ENCODE measurements around the gene ZFYVE28. TPM values are rescaled to one million over a fixed set of nuclear protein-coding genes. Genes with fewer than 3 reads are reported as not detected.

Gene ZFYVE28
- total RNA-seq, 1 donor from 2014 or later = 0.44 TPM

DNA sequence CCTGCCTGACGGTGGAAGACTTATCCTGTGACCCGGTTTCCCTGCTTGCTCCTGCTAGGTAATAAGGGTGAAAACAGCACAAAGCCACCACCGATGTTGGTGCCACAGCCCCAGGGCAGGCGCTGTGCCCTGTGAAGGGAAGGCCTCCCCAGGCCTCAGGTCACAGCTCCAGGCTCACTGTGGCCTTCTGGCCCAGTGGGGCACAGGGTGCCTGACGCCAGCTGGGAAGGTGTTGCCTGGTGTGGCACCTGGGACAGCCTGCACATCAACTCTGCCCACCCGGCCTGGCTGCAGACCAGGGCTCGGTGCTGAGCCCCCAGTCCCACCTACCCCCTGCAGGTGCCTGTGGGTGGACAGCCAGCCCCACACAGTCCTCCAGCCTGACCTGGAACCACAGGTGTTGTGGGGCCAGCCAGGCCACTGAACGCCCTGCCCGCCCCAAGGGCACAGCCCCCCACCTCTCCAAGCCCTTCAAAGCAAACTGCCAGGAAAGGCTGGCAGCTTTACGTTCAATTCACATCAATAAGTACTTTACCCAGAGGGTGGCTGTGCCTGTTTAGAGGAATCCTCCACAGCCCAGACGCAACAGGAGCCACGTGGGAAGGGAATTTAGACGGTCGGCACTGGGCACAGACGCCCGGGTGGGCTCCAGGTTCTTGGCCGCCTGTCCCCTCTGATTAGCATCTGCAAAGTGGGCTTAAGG is 54.3 kb downstream of the ZFYVE28 start:
- Mint-ChIP-seq H3K36me3 (ENCODE audit: low read depth, unreplicated experiment) (no peaks in the 10 kb centered on the region), H3K4me3 (ENCODE audit: unreplicated experiment) (no peak overlapping the region), H3K4me1 (ENCODE audit: unreplicated experiment) (no peaks in the 10 kb centered on the region), H3K9me3 (ENCODE audit: unreplicated experiment) (no peaks in the 10 kb centered on the region), H3K27me3 (ENCODE audit: unreplicated experiment) (peaks cover 2% of the 10 kb centered on the region), H3K27ac (ENCODE audit: unreplicated experiment) (no peak overlapping the region)
- DNase-seq (ENCODE audit: low spot score) = no peak
- TF ChIP-seq, protein P1, sequence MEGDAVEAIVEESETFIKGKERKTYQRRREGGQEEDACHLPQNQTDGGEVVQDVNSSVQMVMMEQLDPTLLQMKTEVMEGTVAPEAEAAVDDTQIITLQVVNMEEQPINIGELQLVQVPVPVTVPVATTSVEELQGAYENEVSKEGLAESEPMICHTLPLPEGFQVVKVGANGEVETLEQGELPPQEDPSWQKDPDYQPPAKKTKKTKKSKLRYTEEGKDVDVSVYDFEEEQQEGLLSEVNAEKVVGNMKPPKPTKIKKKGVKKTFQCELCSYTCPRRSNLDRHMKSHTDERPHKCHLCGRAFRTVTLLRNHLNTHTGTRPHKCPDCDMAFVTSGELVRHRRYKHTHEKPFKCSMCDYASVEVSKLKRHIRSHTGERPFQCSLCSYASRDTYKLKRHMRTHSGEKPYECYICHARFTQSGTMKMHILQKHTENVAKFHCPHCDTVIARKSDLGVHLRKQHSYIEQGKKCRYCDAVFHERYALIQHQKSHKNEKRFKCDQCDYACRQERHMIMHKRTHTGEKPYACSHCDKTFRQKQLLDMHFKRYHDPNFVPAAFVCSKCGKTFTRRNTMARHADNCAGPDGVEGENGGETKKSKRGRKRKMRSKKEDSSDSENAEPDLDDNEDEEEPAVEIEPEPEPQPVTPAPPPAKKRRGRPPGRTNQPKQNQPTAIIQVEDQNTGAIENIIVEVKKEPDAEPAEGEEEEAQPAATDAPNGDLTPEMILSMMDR (IDR thresholded peaks at IDR 0.05; ENCODE audit: unreplicated experiment) = no peak

DNA sequence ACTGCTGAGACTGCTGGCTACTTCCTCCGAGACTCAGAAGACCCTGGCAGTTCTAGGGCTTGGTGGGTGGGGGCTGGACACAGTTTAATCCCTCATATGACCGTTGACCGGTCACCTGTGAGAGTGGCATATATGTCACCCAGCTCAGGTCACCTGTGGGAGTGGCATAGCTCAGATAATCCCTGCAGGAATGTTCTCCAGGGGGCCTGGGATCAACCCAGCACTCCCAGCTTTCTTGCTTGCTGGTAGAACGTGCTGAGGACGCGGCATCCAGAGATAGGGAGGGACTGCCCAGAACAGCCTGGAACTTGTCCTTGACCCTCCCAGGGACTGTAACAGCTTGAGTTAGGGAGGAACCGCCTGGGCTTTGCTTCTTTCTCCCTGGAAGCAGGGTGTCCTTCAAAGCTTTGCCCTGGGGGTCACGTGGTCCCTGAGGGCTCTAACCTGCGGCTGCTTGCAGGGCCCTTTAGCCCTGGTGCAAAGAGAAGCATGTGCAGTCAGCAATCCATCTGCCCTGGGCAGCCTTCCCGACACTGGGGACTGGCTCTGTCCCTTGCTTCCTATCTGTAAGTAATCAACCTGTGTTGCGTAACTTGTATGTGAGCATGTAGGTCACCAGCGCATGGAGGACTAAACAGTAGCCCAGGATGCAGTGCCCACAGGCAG is 55.3 kb downstream of the ZFYVE28 start:
- no peaks in the 10 kb centered on the region for H3K36me3 Mint-ChIP-seq (ENCODE audit: low read depth, unreplicated experiment)
- H3K27ac Mint-ChIP-seq (ENCODE audit: unreplicated experiment) = no peak overlapping the region
- no peaks in the 10 kb centered on the region for H3K9me3 Mint-ChIP-seq (ENCODE audit: unreplicated experiment)
- no peak overlapping the region for H3K4me3 Mint-ChIP-seq (ENCODE audit: unreplicated experiment)
- H3K4me1 Mint-ChIP-seq (ENCODE audit: unreplicated experiment) = no peaks in the 10 kb centered on the region
- peaks cover 2% of the 10 kb centered on the region for H3K27me3 Mint-ChIP-seq (ENCODE audit: unreplicated experiment)
- TF ChIP-seq, protein P1 (IDR thresholded peaks at IDR 0.05; ENCODE audit: unreplicated experiment) = no peak
- no peak for DNase-seq (ENCODE audit: low spot score)

DNA sequence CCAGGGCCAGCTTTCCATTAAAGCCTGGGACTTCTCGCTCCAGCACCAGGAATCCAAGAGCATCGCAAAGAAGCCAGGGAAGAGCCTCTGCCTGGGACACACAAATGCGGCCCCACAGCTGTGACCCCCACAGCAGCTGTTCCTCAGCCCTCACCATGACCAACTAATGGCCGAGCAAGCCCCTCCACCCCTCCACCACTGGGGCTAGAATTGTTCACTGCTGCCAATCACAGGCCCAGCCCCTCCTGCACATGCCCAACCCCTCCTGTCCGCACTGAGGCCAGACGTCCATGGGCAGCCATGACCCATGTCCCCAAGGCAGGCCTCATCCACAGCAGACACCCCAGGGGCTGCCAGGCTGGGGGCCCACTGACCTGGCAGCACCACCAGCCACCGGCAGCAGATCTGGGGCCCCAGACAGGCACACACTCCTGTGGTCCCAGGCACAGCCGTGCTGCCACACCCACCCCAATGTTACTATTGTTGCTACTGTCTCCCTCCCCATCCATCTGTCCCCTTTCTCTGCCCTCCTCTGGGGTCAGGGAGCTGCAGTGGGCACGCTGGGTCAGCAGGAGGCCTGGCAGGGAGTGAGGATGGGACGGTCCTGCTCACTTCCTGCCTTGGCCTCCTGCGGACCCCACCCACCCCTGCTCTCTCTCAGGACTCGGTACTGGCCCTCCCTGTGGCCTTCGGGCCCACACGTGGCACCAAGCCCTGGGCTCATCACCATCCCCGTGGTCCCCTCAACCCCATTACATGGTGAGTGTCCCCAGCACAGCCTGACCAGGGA is 56.0 kb downstream of the ZFYVE28 start:
- TF ChIP-seq, protein P1 (IDR thresholded peaks at IDR 0.05; ENCODE audit: unreplicated experiment) = no peak
- Mint-ChIP-seq H3K9me3 (ENCODE audit: unreplicated experiment) (no peaks in the 10 kb centered on the region), H3K4me3 (ENCODE audit: unreplicated experiment) (no peak overlapping the region), H3K27ac (ENCODE audit: unreplicated experiment) (no peak overlapping the region), H3K4me1 (ENCODE audit: unreplicated experiment) (no peaks in the 10 kb centered on the region), H3K36me3 (ENCODE audit: low read depth, unreplicated experiment) (no peaks in the 10 kb centered on the region), H3K27me3 (ENCODE audit: unreplicated experiment) (peaks cover 2% of the 10 kb centered on the region)
- no peak for DNase-seq (ENCODE audit: low spot score)

DNA sequence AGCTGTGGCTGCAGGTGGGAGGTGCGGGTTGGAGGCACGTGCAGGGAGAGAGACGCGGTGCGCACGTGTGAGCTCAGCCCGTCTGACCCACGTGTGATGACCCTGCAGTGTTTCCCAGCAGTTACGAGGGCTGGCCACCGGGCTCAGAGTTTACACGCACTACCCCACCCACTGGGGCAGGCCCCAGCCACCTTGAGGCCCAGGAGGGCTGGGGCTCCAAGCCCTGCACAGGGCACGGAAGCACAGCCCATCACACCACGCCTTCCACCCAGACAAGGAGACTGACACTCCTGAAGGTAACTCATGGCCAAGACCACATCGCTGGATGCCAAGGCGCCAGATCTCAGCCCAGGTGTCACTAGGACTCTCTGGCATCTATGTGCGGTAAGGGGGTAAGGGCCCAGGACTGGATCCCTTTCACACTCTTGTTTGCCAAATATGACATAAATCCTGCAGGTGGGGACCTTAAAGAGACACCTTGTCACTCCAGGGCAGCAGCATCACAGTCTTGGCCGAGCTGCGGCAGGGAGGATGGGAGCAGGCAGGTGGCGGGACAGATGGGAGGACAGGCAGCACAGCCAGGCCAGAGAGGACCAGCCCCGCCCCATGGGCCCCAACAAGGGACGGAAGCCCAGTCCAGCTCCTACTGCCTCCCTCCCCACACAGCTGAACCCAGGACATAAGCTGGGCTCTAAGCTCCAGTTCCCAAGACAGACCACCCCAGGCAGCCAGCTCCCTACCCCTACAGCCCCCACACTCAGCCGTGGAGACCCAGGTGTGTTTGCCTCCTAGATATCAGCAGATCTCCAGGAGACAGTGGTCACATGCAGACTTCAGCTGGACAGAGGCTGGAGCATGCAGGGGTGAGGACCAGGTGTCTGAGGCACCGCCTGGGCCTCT is 56.8 kb downstream of the ZFYVE28 start:
- no peak for DNase-seq (ENCODE audit: low spot score)
- H3K4me3 Mint-ChIP-seq (ENCODE audit: unreplicated experiment) = no peak overlapping the region

More for the DNA sequence above, 56.8 kb downstream of the ZFYVE28 start:
- Mint-ChIP-seq H3K27ac (ENCODE audit: unreplicated experiment) (no peak overlapping the region), H3K9me3 (ENCODE audit: unreplicated experiment) (no peaks in the 10 kb centered on the region), H3K27me3 (ENCODE audit: unreplicated experiment) (peaks cover 2% of the 10 kb centered on the region), H3K36me3 (ENCODE audit: low read depth, unreplicated experiment) (no peaks in the 10 kb centered on the region), H3K4me1 (ENCODE audit: unreplicated experiment) (no peaks in the 10 kb centered on the region)
- TF ChIP-seq, protein P1 (IDR thresholded peaks at IDR 0.05; ENCODE audit: unreplicated experiment) = no peak

Data from endothelial cell (in vitro differentiated cells).